Skin epidermis (tissue), 12 donors: ENCODE data around the gene GTF3C1.
A peak's percentile ranks its signal among the peaks of the same experiment; 100 is the strongest.
"Not testable (repeated sequence)": the region's sequence is repeated elsewhere in the genome, so short reads cannot be mapped to it uniquely, and the experiment has no call there.

ENCODE experiments used
- H3K27ac ChIP-seq, 21 experiments: fragments of 200-600 bp; sonication (generic) in 11 of 21; one replicate each; pipeline ENCODE4 v1.5.0; 2020; ENCODE audit warnings: mild to moderate bottlenecking in 3 of 21, inconsistent platforms in 2 of 21, moderate library complexity in 2 of 21
- H3K4me3 ChIP-seq, 7 experiments: fragments of 200-600 bp; sonication (generic) in 2 of 7; one replicate each; pipeline ENCODE4 v1.5.0; 2020; ENCODE audit warnings: inconsistent platforms in 2 of 7, mild to moderate bottlenecking in 2 of 7, moderate library complexity in 1 of 7

The GTF3C1 gene

DNA sequence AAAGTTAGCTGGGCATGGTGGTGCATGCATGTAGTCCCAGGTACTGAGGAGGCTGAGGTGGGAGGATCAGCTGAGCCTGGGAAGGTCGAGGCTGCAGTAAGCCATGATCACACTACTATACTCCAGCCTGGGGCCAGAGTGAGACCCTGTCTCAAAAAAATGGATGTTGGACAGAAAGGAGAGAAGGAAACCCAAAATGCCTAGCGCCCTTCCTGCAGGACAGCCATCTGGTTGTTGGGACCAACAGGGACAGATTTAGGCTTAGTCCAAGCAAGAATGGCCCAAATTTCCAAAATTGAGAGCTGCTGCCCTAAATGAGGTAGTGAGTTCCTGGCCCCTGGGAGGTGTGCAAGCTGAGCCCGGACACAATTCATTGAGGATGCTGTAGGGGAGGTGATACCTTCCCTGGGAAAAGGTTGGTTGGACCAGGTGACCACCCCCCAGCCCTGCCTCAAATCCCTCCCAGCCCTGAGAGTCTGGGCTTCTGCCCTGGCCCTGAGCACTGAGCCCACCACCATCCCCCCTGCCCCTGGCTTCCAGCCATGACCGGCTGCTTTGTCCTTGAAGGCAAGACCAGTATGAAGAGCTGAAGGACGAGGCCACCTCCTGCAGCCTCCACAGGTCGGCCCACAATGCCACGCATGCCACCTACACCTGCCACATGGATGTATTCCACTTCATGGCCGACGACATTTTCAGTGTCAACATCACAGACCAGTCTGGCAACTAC lies 112.6 kb downstream of the GTF3C1 start:
- H3K27ac ChIP-seq: no peak overlapping the region
- no peak overlapping the region for H3K4me3 ChIP-seq

DNA sequence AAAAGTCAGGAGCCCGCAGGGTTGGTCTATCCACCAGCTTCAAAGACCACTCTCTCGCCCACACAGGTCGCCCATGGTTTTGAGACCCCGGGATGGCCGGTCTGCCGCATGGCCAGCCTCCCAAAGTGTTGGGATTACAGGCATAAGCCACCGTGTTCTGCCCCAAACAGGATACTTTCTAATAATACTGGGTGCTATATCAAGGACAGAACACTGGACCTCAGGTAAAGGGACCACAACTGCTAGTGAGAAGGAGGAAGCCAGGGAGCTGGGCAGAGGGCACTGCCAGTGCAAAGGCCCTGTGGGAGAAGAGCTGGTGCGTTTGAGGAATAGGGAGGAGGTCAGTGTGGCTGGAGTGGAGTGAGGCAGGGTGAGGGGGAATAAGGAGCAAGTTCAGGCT lies 113.6 kb downstream of the GTF3C1 start:
- no peak overlapping the region for H3K27ac ChIP-seq
- no peak overlapping the region for H3K4me3 ChIP-seq

DNA sequence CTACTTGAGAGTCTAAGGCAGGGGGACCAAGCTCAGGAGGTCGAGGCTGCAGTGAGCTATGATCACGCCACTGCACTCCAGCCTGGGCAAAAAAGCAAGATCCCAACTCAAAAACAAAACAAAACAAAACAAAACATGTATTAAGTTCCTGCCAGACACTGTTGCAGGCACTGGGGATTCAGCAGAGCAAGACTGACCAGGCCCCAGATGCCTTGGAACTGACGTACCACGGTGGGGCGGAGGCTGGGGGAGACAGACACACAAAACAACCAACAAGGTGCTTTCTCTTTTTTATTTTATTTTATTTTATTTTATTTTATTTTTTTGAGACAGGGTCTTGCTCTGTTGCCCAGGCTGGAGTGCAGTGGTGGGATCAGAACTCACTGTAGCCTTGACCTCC lies 114.6 kb downstream of the GTF3C1 start:
- not testable (repeated sequence) for H3K4me3 ChIP-seq, H3K27ac ChIP-seq

DNA sequence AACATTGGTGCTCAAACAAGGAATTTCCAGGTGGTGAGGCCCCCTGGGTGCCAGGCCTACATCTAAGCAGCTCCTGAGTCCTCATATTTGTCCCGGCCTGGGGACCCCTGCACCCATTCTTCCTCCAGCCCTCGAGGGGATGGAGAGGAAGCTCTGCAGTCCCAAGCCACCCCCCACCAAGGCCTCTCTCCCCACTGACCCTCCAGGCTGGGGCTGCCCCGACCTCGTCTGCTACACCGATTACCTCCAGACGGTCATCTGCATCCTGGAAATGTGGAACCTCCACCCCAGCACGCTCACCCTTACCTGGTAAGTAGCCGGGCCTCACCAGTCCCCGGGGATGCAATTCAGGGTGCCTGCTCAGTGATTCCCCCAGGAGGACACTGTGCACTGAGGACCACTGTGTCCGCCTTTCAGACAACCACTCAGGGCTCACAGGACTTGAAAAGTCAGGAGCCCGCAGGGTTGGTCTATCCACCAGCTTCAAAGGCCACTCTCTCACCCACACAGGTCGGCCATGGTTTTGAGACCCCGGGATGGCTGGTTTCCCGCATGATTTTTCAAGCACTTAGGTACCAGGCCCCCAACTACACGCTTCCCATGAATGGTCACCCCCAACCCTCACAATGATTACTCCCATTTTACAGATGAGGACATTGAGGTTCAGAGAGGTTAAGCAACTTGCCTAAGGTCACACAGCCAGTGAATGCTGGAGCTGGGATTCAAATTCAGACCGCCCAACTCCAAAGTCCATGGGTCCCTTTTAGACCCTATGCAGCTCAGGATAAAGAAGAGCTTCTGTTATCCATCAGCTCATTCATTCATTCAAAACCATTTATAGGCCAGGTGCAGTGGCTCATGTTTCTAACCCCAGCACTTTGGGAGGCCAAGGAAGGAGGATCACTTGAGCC lies 115.3 kb downstream of the GTF3C1 start:
- Histone ChIP-seq H3K27ac (no peak overlapping the region), H3K4me3 (no peak overlapping the region)

DNA sequence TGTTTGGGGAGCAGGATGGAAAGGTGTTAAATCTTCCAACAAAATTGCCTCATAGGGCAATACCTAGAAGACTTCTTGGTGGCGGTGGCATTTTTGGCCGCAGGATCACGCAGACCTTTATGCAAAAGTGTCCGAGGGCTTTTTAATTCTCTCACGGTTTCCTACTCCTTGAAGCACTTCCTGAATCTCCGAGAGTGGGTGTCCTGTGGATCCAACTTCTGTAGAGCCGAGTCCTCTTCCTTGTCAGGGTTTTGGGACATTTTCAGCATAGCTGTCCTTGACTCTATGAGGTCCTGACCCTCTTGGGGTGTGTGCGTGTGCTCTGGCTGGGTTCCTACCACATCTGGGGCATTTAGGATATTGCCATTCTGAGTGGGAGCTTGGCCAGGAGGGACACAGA lies 116.1 kb downstream of the GTF3C1 start:
- no peak overlapping the region for H3K27ac ChIP-seq
- no peak overlapping the region for H3K4me3 ChIP-seq

DNA sequence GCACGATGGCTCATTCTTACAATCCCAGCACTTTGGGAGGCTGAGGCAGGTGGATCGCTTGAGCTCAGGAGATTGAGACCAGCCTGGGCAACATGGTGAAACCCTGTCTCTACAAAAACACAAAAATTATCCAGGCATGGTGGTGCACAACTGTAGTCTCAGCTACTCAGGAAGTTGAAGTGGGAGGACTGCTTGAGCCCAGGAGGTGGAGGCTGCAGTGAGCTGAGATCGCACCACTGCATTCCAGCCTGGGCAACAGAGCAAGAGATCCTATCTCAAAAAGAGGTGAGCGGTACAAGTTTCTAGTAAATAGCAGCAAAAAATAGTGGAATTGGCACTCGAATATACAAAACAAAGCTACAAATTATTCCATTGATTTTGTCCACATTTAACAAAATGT lies 116.5 kb downstream of the GTF3C1 start:
- H3K4me3 ChIP-seq, H3K27ac ChIP-seq: not testable (repeated sequence)

DNA sequence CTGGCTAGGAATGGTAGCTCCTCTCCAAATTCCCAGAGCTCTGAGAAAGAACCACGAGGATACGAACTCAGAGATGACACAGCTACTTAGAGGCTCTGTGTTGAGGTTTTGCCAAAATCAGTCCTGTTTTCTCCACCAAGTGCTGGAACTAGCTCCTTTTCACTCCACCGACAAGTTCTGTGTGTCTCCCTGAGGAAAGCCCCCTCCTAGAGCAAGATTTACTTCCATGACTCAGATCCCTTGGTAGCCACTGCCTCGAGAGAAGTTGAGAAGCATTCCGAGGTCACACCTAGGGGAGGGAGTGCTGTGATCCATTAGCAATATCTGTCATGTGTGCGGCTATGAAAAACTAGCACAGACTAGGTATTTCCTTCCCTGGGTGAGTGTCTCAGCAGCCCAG lies 117.2 kb downstream of the GTF3C1 start:
- Histone ChIP-seq H3K27ac (peak overlapping the region in 2 of 21 experiments; percentile 17 to 26), H3K4me3 (no peak overlapping the region)

DNA sequence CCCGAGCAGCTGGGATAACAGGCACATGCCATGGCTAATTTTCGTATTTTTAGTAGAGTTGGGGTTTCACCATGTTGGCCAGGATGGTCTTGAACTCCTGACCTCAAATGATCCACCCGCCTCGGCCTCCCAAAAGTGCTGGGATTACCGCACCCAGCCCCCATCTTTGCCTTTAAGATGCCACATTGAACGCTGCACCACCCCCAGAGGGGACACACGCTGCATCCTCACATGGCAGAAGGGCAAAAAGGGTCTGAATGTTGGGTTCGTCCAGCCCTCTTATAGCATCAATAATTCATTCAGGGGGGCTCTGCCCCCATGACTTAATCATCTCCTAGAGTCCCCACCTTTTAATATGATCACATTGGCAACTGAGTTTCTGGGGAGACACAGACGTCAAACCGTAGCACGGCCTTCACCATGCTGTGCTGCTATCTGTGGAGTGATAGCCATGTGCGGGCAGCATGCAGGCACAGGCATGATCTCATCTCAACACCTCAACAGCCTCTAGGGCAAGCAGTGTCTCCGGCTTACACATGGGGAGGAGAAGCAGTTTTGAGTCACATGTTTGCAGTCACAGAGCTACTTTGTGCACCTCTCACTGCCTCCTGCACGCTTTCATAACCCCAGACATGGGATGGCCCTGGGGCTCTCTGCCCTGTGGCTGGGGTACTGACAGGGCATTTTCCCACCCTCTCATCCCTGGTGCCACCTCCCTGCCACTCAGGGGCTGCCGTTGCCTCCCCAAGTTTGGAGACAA lies 117.8 kb downstream of the GTF3C1 start:
- peak overlapping the region in 2 of 21 experiments; percentile 17 to 26 for H3K27ac ChIP-seq
- H3K4me3 ChIP-seq: no peak overlapping the region

DNA sequence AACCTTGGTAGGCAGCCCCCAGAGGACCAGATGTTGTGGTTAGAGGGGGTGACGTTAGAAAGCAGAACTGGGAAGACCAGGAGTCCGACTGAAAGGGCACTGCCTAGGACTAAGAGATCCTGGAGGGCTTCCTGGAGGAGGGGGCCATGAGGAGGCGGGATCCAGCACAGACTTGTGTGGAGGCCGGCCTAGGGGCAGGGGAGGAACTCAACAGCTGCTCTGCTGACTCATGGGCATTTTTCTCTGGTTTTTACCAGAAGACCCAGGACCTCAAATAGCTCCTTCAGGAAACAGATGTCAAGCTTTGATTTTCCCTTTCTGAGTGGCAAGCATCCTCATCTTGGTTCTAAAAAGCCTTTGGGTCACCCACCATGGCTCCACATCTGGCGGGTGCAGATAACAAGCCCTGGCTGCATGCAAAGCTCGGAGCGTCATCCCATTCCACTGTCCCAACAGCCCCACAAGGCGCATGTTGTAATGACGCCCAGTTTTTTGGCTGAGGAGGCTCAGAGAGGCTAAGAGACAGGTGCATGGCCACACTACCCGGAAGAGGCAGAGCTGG lies 118.7 kb downstream of the GTF3C1 start:
- no peak overlapping the region for H3K27ac ChIP-seq
- no peak overlapping the region for H3K4me3 ChIP-seq

DNA sequence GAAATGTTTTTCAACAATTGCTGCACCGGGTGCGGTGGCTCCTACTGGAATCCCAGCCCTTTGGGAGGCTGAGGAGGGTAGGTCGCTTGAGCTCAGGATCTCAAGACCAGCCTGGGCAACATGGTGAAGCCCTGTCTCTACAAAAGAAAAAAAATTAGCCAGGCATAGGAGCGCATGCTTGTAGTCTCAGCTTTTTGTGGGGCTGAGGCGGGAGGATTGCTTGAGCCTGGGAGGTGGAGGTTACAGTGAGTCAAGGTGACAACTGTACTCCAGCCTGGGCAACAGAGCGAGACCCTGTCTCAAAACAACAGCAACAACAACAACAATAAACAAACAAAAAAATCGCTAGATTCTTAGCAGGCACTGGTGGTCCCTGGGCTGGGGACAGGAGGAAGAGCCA lies 119.2 kb downstream of the GTF3C1 start:
- Histone ChIP-seq H3K4me3 (no peak overlapping the region), H3K27ac (no peak overlapping the region)

DNA sequence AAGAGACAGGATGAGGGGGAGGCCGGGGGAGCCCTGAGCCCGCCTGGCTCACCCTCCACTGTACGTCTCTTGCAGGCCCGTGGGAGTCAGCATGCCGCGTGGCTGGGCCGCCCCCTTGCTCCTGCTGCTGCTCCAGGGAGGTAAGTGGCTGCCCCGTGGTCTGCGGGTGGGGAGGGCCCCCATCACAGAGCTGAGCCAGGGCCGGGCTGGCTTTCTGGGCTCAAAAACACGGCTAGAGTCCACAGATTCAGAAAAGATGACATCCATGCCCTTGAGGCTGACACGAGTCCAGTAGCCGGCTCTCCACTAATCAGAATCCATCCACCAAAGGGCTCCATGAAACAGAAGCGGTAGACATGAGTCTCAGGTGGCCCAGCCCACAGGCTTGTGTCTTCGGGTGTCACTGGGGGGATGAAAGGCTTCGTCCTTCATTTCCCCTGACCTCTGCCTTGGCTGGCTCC lies 119.7 kb downstream of the GTF3C1 start:
- H3K27ac ChIP-seq: no peak overlapping the region
- H3K4me3 ChIP-seq: no peak overlapping the region

DNA sequence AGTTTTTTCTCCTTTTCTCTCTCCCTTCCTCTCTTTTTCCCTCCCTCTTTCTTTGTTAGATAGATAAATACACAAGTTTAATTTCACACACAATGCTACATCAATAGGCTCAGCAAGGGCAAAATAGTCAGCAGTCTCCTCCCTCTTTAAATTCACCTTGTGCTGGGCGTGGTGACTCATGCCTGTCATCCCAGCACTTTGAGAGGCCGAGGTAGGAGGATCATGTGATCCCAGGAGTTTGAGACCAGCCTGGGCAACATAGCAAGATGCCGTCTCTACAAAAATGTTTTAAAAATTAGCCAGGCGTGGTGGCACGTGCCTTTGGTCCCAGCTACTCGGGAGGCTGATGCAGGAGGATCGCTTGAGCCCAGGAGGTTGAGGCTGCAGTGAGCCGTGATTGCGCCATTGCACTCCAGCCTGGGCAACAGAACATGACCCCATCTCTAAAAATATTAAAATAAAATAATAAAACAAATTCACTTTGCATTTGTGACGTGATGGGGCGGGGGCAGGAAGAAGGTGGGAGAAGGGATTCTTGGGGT lies 120.3 kb downstream of the GTF3C1 start:
- Histone ChIP-seq H3K27ac (no peak overlapping the region), H3K4me3 (no peak overlapping the region)

DNA sequence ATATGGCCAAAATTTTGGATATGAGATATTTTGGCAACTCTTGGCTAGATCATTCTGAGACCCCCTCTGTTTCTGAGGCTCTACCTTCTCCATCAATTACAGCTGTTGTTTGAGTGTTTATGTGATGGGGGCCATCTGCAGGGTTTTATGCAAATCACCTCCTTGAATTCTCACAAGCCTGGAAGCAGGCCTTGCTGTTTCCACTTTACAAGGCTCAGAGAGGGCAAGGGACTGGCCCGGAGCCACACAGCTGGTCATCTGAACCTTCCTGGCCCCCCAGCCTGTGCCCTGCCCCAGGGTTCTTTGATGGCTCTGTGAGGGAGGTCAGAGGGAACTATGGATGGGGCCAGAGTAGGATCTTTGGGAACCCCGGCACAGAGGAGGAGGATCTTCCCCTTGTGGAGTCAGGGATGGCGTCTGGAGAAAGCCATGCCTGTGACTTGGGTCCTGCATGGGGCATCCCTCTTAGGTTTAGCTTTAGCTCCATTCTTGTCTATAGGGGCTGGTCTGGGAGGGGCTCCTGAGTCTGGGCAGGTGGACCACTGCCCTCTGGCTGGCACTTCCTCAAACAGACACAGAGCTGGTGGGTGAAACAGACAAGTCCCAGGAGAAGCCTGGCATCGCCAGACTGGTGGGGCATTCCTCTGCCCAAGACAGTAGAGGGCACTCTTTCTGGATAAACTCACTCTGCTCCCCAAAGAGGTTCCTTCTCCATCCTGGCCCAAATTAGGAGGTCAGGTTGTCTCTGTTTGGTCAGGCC lies 121.5 kb downstream of the GTF3C1 start:
- Histone ChIP-seq H3K4me3 (no peak overlapping the region), H3K27ac (no peak overlapping the region)

DNA sequence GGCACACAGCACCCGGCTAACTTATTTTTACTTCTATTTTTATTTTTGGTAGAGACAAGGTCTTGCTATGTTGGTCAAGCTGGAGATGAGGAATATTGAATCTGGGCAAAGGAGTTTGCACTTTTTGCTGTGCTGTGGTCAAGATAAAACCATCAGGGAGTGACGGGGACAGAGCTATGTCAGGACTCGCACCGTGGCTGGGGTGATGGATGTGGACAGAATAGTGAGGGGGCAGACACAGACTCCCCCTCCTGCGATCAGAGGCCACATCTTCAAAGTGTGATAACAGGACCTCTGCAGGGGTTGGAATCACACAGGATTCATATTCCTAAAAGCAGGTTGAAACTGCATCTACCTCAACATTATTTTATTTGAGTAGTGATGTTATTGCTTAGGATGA lies 122.2 kb downstream of the GTF3C1 start:
- H3K27ac ChIP-seq: no peak overlapping the region

DNA sequence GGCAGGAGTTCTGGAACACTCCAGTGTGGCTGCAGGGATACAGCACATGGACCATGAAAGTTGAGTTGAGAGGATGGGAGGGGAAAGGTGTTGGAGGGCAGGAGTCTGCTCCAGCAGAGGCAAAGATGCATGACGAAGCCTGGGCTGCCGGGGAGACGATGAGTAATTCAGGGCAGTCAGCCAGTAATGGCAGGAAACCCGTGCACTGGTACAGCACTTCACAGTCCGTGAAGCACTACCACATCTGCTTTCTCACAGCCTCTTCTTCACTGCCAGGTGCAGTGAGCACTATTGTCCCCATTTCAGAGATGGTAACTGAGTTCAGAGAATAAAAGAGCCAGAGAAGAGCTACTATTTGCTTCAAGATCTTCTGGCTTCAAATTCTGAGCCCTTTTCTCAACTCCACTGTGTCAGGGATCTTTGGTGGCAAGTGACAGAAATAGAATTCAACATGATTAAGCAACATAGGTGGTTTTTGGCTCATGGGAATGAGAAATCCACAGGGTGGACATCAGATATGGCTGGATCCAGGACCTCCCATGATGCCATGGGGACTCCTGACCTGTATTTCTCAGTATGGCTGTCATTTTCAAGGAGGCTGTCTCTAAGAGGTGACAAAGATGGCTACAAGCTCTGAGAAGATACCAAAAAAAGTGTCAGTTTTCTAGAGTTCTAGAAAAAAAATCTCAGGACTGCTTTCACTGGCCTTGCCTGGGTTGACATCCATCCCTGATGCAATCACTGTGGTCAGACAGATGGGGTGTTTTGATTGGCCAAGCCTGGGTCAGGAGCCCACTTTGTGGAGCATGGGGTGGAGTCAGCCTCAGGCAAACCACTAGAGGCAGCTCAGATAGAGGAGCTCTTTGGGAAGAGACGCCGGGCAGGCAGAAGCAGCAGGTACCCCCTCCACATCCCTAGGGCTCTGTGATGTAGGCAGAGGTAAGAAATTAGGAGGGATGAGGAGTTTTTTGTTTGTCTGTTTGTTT lies 123.0 kb downstream of the GTF3C1 start:
- H3K4me3 ChIP-seq: no peak overlapping the region

More for the DNA sequence above, 122.2 kb downstream of the GTF3C1 start:
- no peak overlapping the region for H3K4me3 ChIP-seq

DNA sequence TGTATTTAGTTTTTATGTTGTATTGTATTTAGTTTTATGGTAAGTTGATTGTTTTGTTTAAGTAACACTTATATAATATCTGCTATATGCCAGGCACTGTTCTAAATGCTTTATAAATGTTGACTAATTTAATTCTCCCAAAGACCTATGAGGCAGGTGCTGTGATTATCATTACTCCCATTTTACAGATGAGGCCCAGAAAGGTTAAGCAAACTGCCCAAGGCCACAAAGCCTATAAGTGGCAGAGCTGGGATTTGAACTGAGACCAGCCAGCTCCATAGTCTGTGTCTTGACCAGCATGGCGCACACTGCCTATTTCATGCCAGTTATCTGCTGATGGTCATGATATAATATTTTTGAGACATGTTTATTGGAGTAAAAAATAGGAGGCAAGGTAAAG lies 123.8 kb downstream of the GTF3C1 start:
- H3K27ac ChIP-seq: peak overlapping the region in 1 of 21 experiments; percentile 23
- H3K4me3 ChIP-seq: no peak overlapping the region

More for the DNA sequence above, 123.0 kb downstream of the GTF3C1 start:
- H3K27ac ChIP-seq: peak overlapping the region in 2 of 21 experiments; percentile 23 to 67

DNA sequence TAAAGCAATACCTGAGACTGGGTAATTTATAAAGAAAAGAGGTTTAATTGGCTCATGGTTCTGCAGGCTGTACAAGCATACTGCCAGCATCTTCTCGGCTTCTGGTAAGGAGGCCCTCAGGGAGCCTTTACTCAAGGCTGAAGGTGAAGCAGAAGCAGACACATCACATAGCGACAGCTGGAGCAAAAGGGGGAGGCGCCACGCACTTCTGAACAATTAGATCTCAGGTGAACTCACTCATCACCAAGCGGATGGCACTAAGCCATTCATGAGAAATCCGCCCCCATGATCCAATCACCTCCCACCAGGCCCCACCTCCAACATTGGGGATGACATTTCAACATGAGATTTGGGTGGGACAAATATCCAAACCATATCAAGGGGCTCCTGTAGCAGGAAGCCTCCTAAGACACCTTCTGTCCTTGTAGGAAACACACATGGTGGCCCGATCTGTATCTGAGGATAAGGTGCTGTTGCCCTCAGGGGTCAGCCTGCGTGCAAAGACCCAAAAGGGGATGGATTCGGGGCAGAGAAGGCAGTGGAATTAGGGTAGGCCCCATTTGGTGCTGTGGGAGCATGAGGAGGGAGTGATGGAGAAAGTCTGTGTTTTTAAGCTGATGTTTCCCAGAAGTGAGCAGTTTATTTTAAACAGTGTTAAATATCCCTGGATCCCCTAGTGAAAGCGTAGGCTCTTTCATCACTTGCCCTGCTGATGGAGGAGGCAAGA lies 124.8 kb downstream of the GTF3C1 start:
- no peak overlapping the region for H3K27ac ChIP-seq
- no peak overlapping the region for H3K4me3 ChIP-seq
